ENCODE data around the gene PMPCB. TPM values are rescaled to one million over a fixed set of nuclear protein-coding genes. Genes with fewer than 3 reads are reported as not detected.
"Not testable (repeated sequence)": the region's sequence is repeated elsewhere in the genome, so short reads cannot be mapped to it uniquely, and the experiment has no call there.

PMPCB gene
- total RNA-seq: 10 to 100 TPM; 58.2 to 72.9 (median 59.6) TPM
- polyA plus RNA-seq: 75.3 TPM
- long read RNA-seq, donor 1, transcript PMPCB-201 (13 exons, 2,472 nt): major isoform, 62 of 80 reads
- long read RNA-seq, donor 1, transcript PMPCB-202 (12 exons, 1,714 nt): minor isoform, 6 of 80 reads
- long read RNA-seq, donor 1, partial matches to known transcripts: 10 of 80 reads
- long read RNA-seq, donor 1, other reads (novel, unspliced or antisense): 2 of 80 reads
- long read RNA-seq, donor 2, transcript PMPCB-201 (13 exons, 2,472 nt): major isoform, 37 of 41 reads
- long read RNA-seq, donor 2, partial matches to known transcripts: 1 of 41 reads
- long read RNA-seq, donor 2, other reads (novel, unspliced or antisense): 2 of 41 reads
- long read RNA-seq, donor 3, transcript PMPCB-201 (13 exons, 2,472 nt): major isoform, 181 of 218 reads
- long read RNA-seq, donor 3, transcript PMPCB-202 (12 exons, 1,714 nt): minor isoform, 11 of 218 reads
- long read RNA-seq, donor 3, partial matches to known transcripts: 14 of 218 reads
- long read RNA-seq, donor 3, other reads (novel, unspliced or antisense): 12 of 218 reads
- long read RNA-seq, donor 4, transcript PMPCB-202 (12 exons, 1,714 nt): minor isoform, 6 of 68 reads
- long read RNA-seq, donor 4, transcript PMPCB-201 (13 exons, 2,472 nt): major isoform, 51 of 68 reads
- long read RNA-seq, donor 4, partial matches to known transcripts: 3 of 68 reads
- long read RNA-seq, donor 4, other reads (novel, unspliced or antisense): 8 of 68 reads

- peak within 1 kb of the TSS; percentile 97 for H3K4me3 ChIP-seq (ENCODE audit: low read length)
- ATAC-seq (peak; percentile 97), DNase-seq (peak; percentile 95 to 99 (median 97))
- WGBS: 2% methylated on average over 52 of the region's 52 CpGs
- H3K9me3 ChIP-seq (ENCODE audit: control insufficient read depth, low read length): no peaks in the 10 kb centered on the region
- H3K4me1 ChIP-seq (ENCODE audit: control insufficient read depth, insufficient read depth, low read length): no peaks in the 10 kb centered on the region
- peak within 1 kb of the TSS; percentile 87 for H3K27ac ChIP-seq (ENCODE audit: low read length)
- intact Hi-C loops (cut with DNase I): loop anchor here in 1 of 4 donors (5.0 kb wide), 1 partner anchor 110 kb away; no protein-coding TSS in a partner anchor
- H3K27me3 ChIP-seq (ENCODE audit: control insufficient read depth, insufficient read depth): no peaks in the 10 kb centered on the region
Observed at GRCh38 chr7:103296901-103297836, at the start of gene PMPCB. PMPCB (plus strand) TSS chr7:103297435; CDS start chr7:103297460, 25 bp downstream.

- intact Hi-C loops (cut with DNase I); H3K4me3 ChIP-seq (ENCODE audit: low read length); DNase-seq; H3K27ac ChIP-seq (ENCODE audit: low read length); ATAC-seq; H3K4me1 ChIP-seq (ENCODE audit: control insufficient read depth, insufficient read depth, low read length); H3K27me3 ChIP-seq (ENCODE audit: control insufficient read depth, insufficient read depth); H3K9me3 ChIP-seq (ENCODE audit: control insufficient read depth, low read length): not testable (repeated sequence)
- 35% methylated on average over 3 of the region's 3 CpGs for WGBS
Observed at GRCh38 chr7:103253699-103254506, 43.3 kb upstream of the PMPCB start.

GRCh38 chr7:103264054-103264453 lies 33.2 kb upstream of the PMPCB start:
- H3K27me3 ChIP-seq (ENCODE audit: control insufficient read depth, insufficient read depth); DNase-seq; H3K4me1 ChIP-seq (ENCODE audit: control insufficient read depth, insufficient read depth, low read length); ATAC-seq; H3K4me3 ChIP-seq (ENCODE audit: low read length); intact Hi-C loops (cut with DNase I); H3K9me3 ChIP-seq (ENCODE audit: control insufficient read depth, low read length); H3K27ac ChIP-seq (ENCODE audit: low read length): not testable (repeated sequence)
- 93% methylated on average over 2 of the region's 2 CpGs for WGBS

GRCh38 chr7:103266229-103266628 lies 31.0 kb upstream of the PMPCB start:
- H3K4me1 ChIP-seq (ENCODE audit: control insufficient read depth, insufficient read depth, low read length); ATAC-seq: not testable (repeated sequence)

GRCh38 chr7:103273374-103273773 lies 23.9 kb upstream of the PMPCB start:
- intact Hi-C loops (cut with DNase I); DNase-seq; H3K4me3 ChIP-seq (ENCODE audit: low read length); ATAC-seq; H3K27me3 ChIP-seq (ENCODE audit: control insufficient read depth, insufficient read depth); H3K27ac ChIP-seq (ENCODE audit: low read length); H3K4me1 ChIP-seq (ENCODE audit: control insufficient read depth, insufficient read depth, low read length); H3K9me3 ChIP-seq (ENCODE audit: control insufficient read depth, low read length): not testable (repeated sequence)
- WGBS: 89% methylated on average over 6 of the region's 6 CpGs

More at GRCh38 chr7:103266229-103266628, 31.0 kb upstream of the PMPCB start:
- intact Hi-C loops (cut with DNase I); H3K27ac ChIP-seq (ENCODE audit: low read length); H3K9me3 ChIP-seq (ENCODE audit: control insufficient read depth, low read length); H3K27me3 ChIP-seq (ENCODE audit: control insufficient read depth, insufficient read depth); H3K4me3 ChIP-seq (ENCODE audit: low read length); DNase-seq: not testable (repeated sequence)
- 41% methylated on average over 2 of the region's 2 CpGs for WGBS

GRCh38 chr7:103274867-103275266 lies 22.4 kb upstream of the PMPCB start:
- H3K9me3 ChIP-seq (ENCODE audit: control insufficient read depth, low read length); intact Hi-C loops (cut with DNase I); ATAC-seq; H3K4me1 ChIP-seq (ENCODE audit: control insufficient read depth, insufficient read depth, low read length); H3K4me3 ChIP-seq (ENCODE audit: low read length); H3K27me3 ChIP-seq (ENCODE audit: control insufficient read depth, insufficient read depth); H3K27ac ChIP-seq (ENCODE audit: low read length): not testable (repeated sequence)
- DNase-seq: peak in 1 of 3 donors; percentile 28
- 98% methylated on average over 24 of the region's 24 CpGs for WGBS

GRCh38 chr7:103278195-103278594 lies 19.0 kb upstream of the PMPCB start:
- H3K9me3 ChIP-seq (ENCODE audit: control insufficient read depth, low read length); intact Hi-C loops (cut with DNase I); H3K4me1 ChIP-seq (ENCODE audit: control insufficient read depth, insufficient read depth, low read length); ATAC-seq; H3K27me3 ChIP-seq (ENCODE audit: control insufficient read depth, insufficient read depth); DNase-seq; H3K27ac ChIP-seq (ENCODE audit: low read length); H3K4me3 ChIP-seq (ENCODE audit: low read length): not testable (repeated sequence)
- 72% methylated on average over 2 of the region's 2 CpGs for WGBS

GRCh38 chr7:103279636-103279962 lies 17.6 kb upstream of the PMPCB start:
- DNase-seq: peak in 1 of 3 donors; percentile 11
- H3K4me3 ChIP-seq (ENCODE audit: low read length): peak overlapping the region; percentile 59
- H3K27me3 ChIP-seq (ENCODE audit: control insufficient read depth, insufficient read depth); H3K9me3 ChIP-seq (ENCODE audit: control insufficient read depth, low read length); H3K27ac ChIP-seq (ENCODE audit: low read length); intact Hi-C loops (cut with DNase I); H3K4me1 ChIP-seq (ENCODE audit: control insufficient read depth, insufficient read depth, low read length): not testable (repeated sequence)
- under 1% methylated on average over 12 of the region's 12 CpGs for WGBS
- ATAC-seq: peak; percentile 59 to 61

- H3K27ac ChIP-seq (ENCODE audit: low read length): not testable (repeated sequence)
Observed at GRCh38 chr7:103279963-103280802, 17.1 kb upstream of the PMPCB start.

More at GRCh38 chr7:103279963-103280802, 17.1 kb upstream of the PMPCB start:
- H3K9me3 ChIP-seq (ENCODE audit: control insufficient read depth, low read length); H3K4me1 ChIP-seq (ENCODE audit: control insufficient read depth, insufficient read depth, low read length); H3K27me3 ChIP-seq (ENCODE audit: control insufficient read depth, insufficient read depth); intact Hi-C loops (cut with DNase I): not testable (repeated sequence)
- WGBS: under 1% methylated on average over 71 of the region's 71 CpGs
- DNase-seq (peak; percentile 71 to 91 (median 89)), ATAC-seq (peak; percentile 93 to 96)
- H3K4me3 ChIP-seq (ENCODE audit: low read length): peak overlapping the region; percentile 59
